IMR-90 (cell line): ENCODE measurements around the gene CD81. TPM values are rescaled to one million over a fixed set of nuclear protein-coding genes. Genes with fewer than 3 reads are reported as not detected.

Experiments used
- ATAC-seq: fragments of 200-7000 bp; cut with Tn5 transposase; 2 replicates; pipeline ENCODE4 v1.9.1; 2020; ENCODE audit warnings: low read depth, mild to moderate bottlenecking, moderate library complexity
- BruUV-seq: library from RNA; stranded (reverse); fragments of 400-500 nt; replicated peaks from 2 replicates; lab custom pipeline; 2021; lab: Mats Ljungman, UMichigan
- CTCF ChIA-PET: fragments of 300-600 bp; formaldehyde crosslinking; extraction: SDS; loops from one replicate; lab custom pipeline; 2021; ENCODE audit warnings: antibody characterized with exemption; lab: Yijun Ruan, JAX
- POLR2A ChIA-PET: fragments of 300-600 bp; sonication (Branson Sonifier 250); formaldehyde crosslinking; loops from one replicate; lab custom pipeline; 2022; ENCODE audit warnings: antibody characterized with exemption; ENCODE audit not compliant: unreplicated experiment; lab: Charles Lee
- DNase-seq: peaks from one replicate; pipeline ENCODE4 v3.0.0; 2013
- H2AFZ ChIP-seq: replicated peaks from 2 replicates; pipeline ENCODE3; 2013; ENCODE audit warnings: low read length, mild to moderate bottlenecking; ENCODE audit not compliant: poor library complexity
- H2AK5ac ChIP-seq: 2 replicates; pipeline ENCODE4 v1.6.1; 2013; ENCODE audit warnings: low read depth, low read length, inconsistent platforms
- H2AK9ac ChIP-seq: replicated peaks from 2 replicates; pipeline ENCODE3; 2013; ENCODE audit warnings: mild to moderate bottlenecking, low read depth, low read length, moderate library complexity; ENCODE audit not compliant: poor library complexity
- H2BK120ac ChIP-seq: 2 replicates; pipeline ENCODE4 v1.6.1; 2013; ENCODE audit warnings: low read depth, low read length, inconsistent platforms
- H2BK15ac ChIP-seq: 3 replicates; pipeline ENCODE4 v1.6.1; 2013; ENCODE audit warnings: low read depth, low read length, inconsistent platforms
- H2BK20ac ChIP-seq: 2 replicates; pipeline ENCODE4 v1.6.1; 2013; ENCODE audit warnings: low read depth, mild to moderate bottlenecking, inconsistent platforms, low read length, moderate library complexity
- H2BK5ac ChIP-seq: 2 replicates; pipeline ENCODE4 v1.6.1; 2013; ENCODE audit warnings: mild to moderate bottlenecking, low read depth, low read length, inconsistent platforms; ENCODE audit not compliant: poor library complexity, severe bottlenecking
- H3K14ac ChIP-seq: replicated peaks from 2 replicates; pipeline ENCODE4 v1.6.1; 2013; ENCODE audit warnings: low read depth, low read length, inconsistent platforms
- H3K18ac ChIP-seq: 2 replicates; pipeline ENCODE4 v1.6.1; 2013; ENCODE audit warnings: low read depth, low read length, control low read depth
- H3K23ac ChIP-seq: 2 replicates; pipeline ENCODE4 v1.6.1; 2013; ENCODE audit warnings: low read depth, low read length, inconsistent platforms
- H3K27ac ChIP-seq: 2 replicates; pipeline ENCODE4 v1.5.1; 2013; ENCODE audit warnings: mild to moderate bottlenecking, control low read depth, low read length; ENCODE audit not compliant: insufficient read depth
- H3K27me3 ChIP-seq: 2 replicates; pipeline ENCODE4 v1.6.1; 2013; ENCODE audit warnings: low read length; ENCODE audit not compliant: control insufficient read depth, insufficient read depth
- H3K36me3 ChIP-seq: 2 replicates; pipeline ENCODE4 v1.6.1; 2013; ENCODE audit warnings: low read length, mixed read lengths; ENCODE audit not compliant: control insufficient read depth, insufficient read depth
- H3K4ac ChIP-seq: 2 replicates; pipeline ENCODE4 v1.6.1; 2013; ENCODE audit warnings: low read depth, low read length, inconsistent platforms
- H3K4me1 ChIP-seq: 2 replicates; pipeline ENCODE4 v1.6.1; 2013; ENCODE audit warnings: low read length, mixed read lengths; ENCODE audit not compliant: control insufficient read depth, insufficient read depth
- H3K4me2 ChIP-seq: 2 replicates; pipeline ENCODE4 v1.6.1; 2013; ENCODE audit warnings: low read depth, mild to moderate bottlenecking, control low read depth, low read length, moderate library complexity
- H3K4me3 ChIP-seq: 2 replicates; pipeline ENCODE4 v1.5.1; 2013; ENCODE audit warnings: low read depth, mild to moderate bottlenecking, control low read depth, low read length, moderate library complexity; ENCODE audit not compliant: insufficient read depth
- H3K56ac ChIP-seq: 2 replicates; pipeline ENCODE4 v1.6.1; 2013; ENCODE audit warnings: low read length, inconsistent platforms; ENCODE audit not compliant: insufficient read depth; ENCODE audit errors: extremely low read depth
- H3K79me1 ChIP-seq, 2 experiments: 2 replicates each; pipeline ENCODE4 v1.6.1; 2013; ENCODE audit warnings: low read length in 2 of 2, inconsistent platforms in 1 of 2, low read depth in 1 of 2
- H3K9ac ChIP-seq: 2 replicates; pipeline ENCODE4 v1.6.1; 2013; ENCODE audit warnings: low read depth, low read length, control low read depth
- H3K9me1 ChIP-seq: 2 replicates; pipeline ENCODE4 v1.6.1; 2013; ENCODE audit warnings: low read length, inconsistent platforms; ENCODE audit not compliant: insufficient read depth
- H3K9me3 ChIP-seq: 2 replicates; pipeline ENCODE4 v1.6.1; 2013; ENCODE audit warnings: low read length; ENCODE audit not compliant: control insufficient read depth, insufficient read depth
- H4K20me1 ChIP-seq: 2 replicates; pipeline ENCODE4 v1.6.1; 2013; ENCODE audit warnings: low read length, inconsistent platforms; ENCODE audit not compliant: insufficient read depth
- H4K5ac ChIP-seq: 2 replicates; pipeline ENCODE4 v1.6.1; 2013; ENCODE audit warnings: mild to moderate bottlenecking, low read depth, low read length, control low read depth
- H4K8ac ChIP-seq, 2 experiments: 2 replicates each; pipeline ENCODE4 v1.6.1; 2013; ENCODE audit warnings: low read depth in 2 of 2, low read length in 2 of 2, control low read depth in 1 of 2, inconsistent platforms in 1 of 2
- H4K91ac ChIP-seq: 2 replicates; pipeline ENCODE4 v1.6.1; 2013; ENCODE audit warnings: low read depth, low read length, inconsistent platforms; ENCODE audit not compliant: insufficient read depth
- BHLHE40 ChIP-seq: fragments of 150-350 bp; IDR thresholded peaks from 2 replicates; pipeline ENCODE4 v1.6.1; 2016; ENCODE audit warnings: mild to moderate bottlenecking, low read depth, low read length
- CEBPB ChIP-seq: IDR thresholded peaks from 2 replicates; pipeline ENCODE4 v1.6.1; 2012; ENCODE audit warnings: low read depth, low read length, improper control_type of control experiment
- CHD1 ChIP-seq: IDR thresholded peaks from 2 replicates; pipeline ENCODE4 v1.6.1; 2012; ENCODE audit warnings: low read depth, low read length, improper control_type of control experiment
- ELK1 ChIP-seq: fragments of 150-350 bp; IDR thresholded peaks from 2 replicates; pipeline ENCODE4 v1.6.1; 2016; ENCODE audit warnings: low read depth, mild to moderate bottlenecking, low read length, moderate library complexity, borderline replicate concordance
- FOS ChIP-seq: fragments of 150-350 bp; IDR thresholded peaks from 2 replicates; pipeline ENCODE4 v1.6.1; 2016; ENCODE audit warnings: low read depth, low read length
- MAFK ChIP-seq: IDR thresholded peaks from 2 replicates; pipeline ENCODE4 v1.6.1; 2012; ENCODE audit warnings: low read depth, low read length, improper control_type of control experiment
- MAZ ChIP-seq: IDR thresholded peaks from 2 replicates; pipeline ENCODE4 v1.6.1; 2012; ENCODE audit warnings: low read depth, mild to moderate bottlenecking, low read length, improper control_type of control experiment, moderate library complexity, borderline replicate concordance
- MXI1 ChIP-seq: IDR thresholded peaks from 2 replicates; pipeline ENCODE4 v1.6.1; 2012; ENCODE audit warnings: low read depth, mild to moderate bottlenecking, low read length, moderate library complexity, borderline replicate concordance
- NFE2L2 ChIP-seq: fragments of 150-350 bp; IDR thresholded peaks from 2 replicates; pipeline ENCODE4 v1.6.1; 2016; ENCODE audit warnings: low read depth, mild to moderate bottlenecking, low read length
- POLR2A ChIP-seq: IDR thresholded peaks from 2 replicates; pipeline ENCODE4 v1.6.1; 2012; ENCODE audit warnings: mild to moderate bottlenecking, low read depth, low read length
- RAD21 ChIP-seq: IDR thresholded peaks from 2 replicates; pipeline ENCODE4 v1.6.1; 2012; ENCODE audit warnings: low read length, improper control_type of control experiment
- RCOR1 ChIP-seq: IDR thresholded peaks from 2 replicates; pipeline ENCODE4 v1.6.1; 2012; ENCODE audit warnings: mild to moderate bottlenecking, low read length, improper control_type of control experiment; ENCODE audit not compliant: insufficient replicate concordance
- RFX5 ChIP-seq: IDR thresholded peaks from 2 replicates; pipeline ENCODE4 v1.8.0; 2012; ENCODE audit warnings: low read depth, mild to moderate bottlenecking, low read length, moderate library complexity
- SMC3 ChIP-seq: fragments of 150-350 bp; IDR thresholded peaks from 2 replicates; pipeline ENCODE4 v1.6.1; 2016; ENCODE audit warnings: low read depth, mild to moderate bottlenecking, antibody characterized with exemption, low read length, moderate library complexity
- USF2 ChIP-seq: fragments of 150-350 bp; IDR thresholded peaks from 2 replicates; pipeline ENCODE4 v1.6.1; 2017; ENCODE audit warnings: mild to moderate bottlenecking, antibody characterized with exemption, low read length, low read depth
- WGBS, 2 experiments: methylation state at CpG; one replicate each; pipeline versions ENCODE4 v1.1.5 to v1.1.7; 2013; ENCODE audit warnings: missing lambda C conversion rate in 2 of 2; ENCODE audit not compliant: insufficient read length in 1 of 2; ENCODE audit errors: extremely low coverage in 2 of 2; 5-methylcytosine and 5-hydroxymethylcytosine counted together
- dilution Hi-C: fragments of 300-500 bp; cut with HindIII; formaldehyde crosslinking; loops from one replicate; pipeline ENCODE4 v1.14.3; 2018; ENCODE audit warnings: low sequenced_read_pairs; ENCODE audit not compliant: unreplicated experiment
- in situ Hi-C: fragments of 300-500 bp; cut with MboI; formaldehyde crosslinking; loops from 3 replicates; pipeline ENCODE4 v1.14.3; 2019; ENCODE audit warnings: low sequenced_read_pairs, inconsistent platforms, mixed read lengths
- intact Hi-C: fragments of 100-400 bp; cut with micrococcal nuclease; formaldehyde crosslinking; loops from 2 replicates; pipeline ENCODE4 v1.10.0; 2022
- polyA plus RNA-seq, 3 experiments: library from polyadenylated mRNA; depleted of rRNA; stranded (reverse); fragments of >200 nt; gene quantifications; 2 replicates each; pipeline ENCODE4 v1.2.3, GENCODE V29; 2012; ENCODE audit warnings: low replicate concordance in 1 of 3
- total RNA-seq: library from RNA; depleted of rRNA; stranded (reverse); fragments of >200 nt; gene quantifications from 2 replicates; pipeline ENCODE4 v1.2.3, GENCODE V29; 2012

Gene CD81
- total and polyA plus RNA-seq, 2 of the 4 experiments (the other 2 are of a cell fraction), result 159 to 689 TPM

- Histone ChIP-seq H3K79me1 (peaks cover 3 to 36% of the 10 kb centered on the region in 2 experiments; a peak in 3 of 4 replicates), H4K8ac (peak within 1 kb of the TSS; percentile 91 to 99), H2AK9ac (peak within 1 kb of the TSS; percentile 99), H3K27ac (peak within 1 kb of the TSS; percentile 69), H2AFZ (peak within 1 kb of the TSS; percentile 94), H3K4ac (peak within 1 kb of the TSS; percentile 91), H3K18ac (no peak within 1 kb of the TSS; the same call in 1 of the 2 replicates), H3K4me3 (peak within 1 kb of the TSS; percentile 90), H2BK120ac (peak within 1 kb of the TSS; percentile 52; the same call in 1 of the 2 replicates), H4K91ac (peak within 1 kb of the TSS; percentile 88), H3K56ac (peak within 1 kb of the TSS; percentile 92), H3K9me1 (no peaks in the 10 kb centered on the region), H3K4me1 (peaks cover 9% of the 10 kb centered on the region), H2AK5ac (peak within 1 kb of the TSS; percentile 91), H4K20me1 (no peaks in the 10 kb centered on the region), H3K27me3 (no peaks in the 10 kb centered on the region), H3K14ac (peak within 1 kb of the TSS; percentile 81), H3K4me2 (peak within 1 kb of the TSS; percentile 85), H3K9ac (peak within 1 kb of the TSS; percentile 96), H3K23ac (peak within 1 kb of the TSS; percentile 70), H2BK5ac (peak within 1 kb of the TSS; percentile 62), H4K5ac (peak within 1 kb of the TSS; percentile 92), H2BK15ac (no peak within 1 kb of the TSS), H3K36me3 (peaks cover 38% of the 10 kb centered on the region), H2BK20ac (no peak within 1 kb of the TSS), H3K9me3 (no peaks in the 10 kb centered on the region)
- ATAC-seq, result peak; percentile 88
- DNase-seq, result peak; percentile 100
- ChIA-PET CTCF (interaction anchor here (1.0 kb wide), 1 partner anchor 19 kb away, joined by 3 read pairs; no protein-coding TSS in a partner anchor), POLR2A (interaction anchor here (0.5 to 1.2 kb wide), 5 partner anchors 22 to 809 kb away, joined by 3 to 17 read pairs (median 5); no protein-coding TSS in a partner anchor)
- in situ Hi-C loops (no loop called here), dilution Hi-C loops (no loop called here), intact Hi-C loops (loop anchor here (1.0 kb wide), 3 partner anchors 19 to 94 kb away; no protein-coding TSS in a partner anchor)
- BruUV-seq, result no TSS peak
- 1% methylated on average over 53 of the region's 66 CpGs; no CpG with 5 or more reads in 1 of the 2 experiments for WGBS, 2 experiments
- TF ChIP-seq RCOR1 (peak; percentile 71), RAD21 (peak; percentile 65), RFX5 (no peak), FOS (0 out of 2 replicates have a peak, but pooled peaks have one; percentile 2), CEBPB (peak; percentile 76), POLR2A (peak; percentile 53), ELK1 (peak; percentile 89), SMC3 (peak; percentile 46), NFE2L2 (0 out of 2 replicates have a peak, but pooled peaks have one; percentile 22), USF2 (peak; percentile 32; the same call in 1 of the 2 replicates), MXI1 (no peak; the same call in 1 of the 2 replicates), MAFK (no peak), BHLHE40 (peak; percentile 44; the same call in 1 of the 2 replicates), CHD1 (no peak), MAZ (peak; percentile 92)
Observed at GRCh38 chr11:2400069-2400761, 23.1 kb downstream of the CD81 start, which contains the start of gene TSSC4. TSSC4 (plus strand) TSS chr11:2400750; CDS start chr11:2402634, 1,884 bp downstream.
